Esophagus muscularis mucosa (tissue), 4 donors: ENCODE data around the gene NPLOC4. TPM values are rescaled to one million over a fixed set of nuclear protein-coding genes. Genes with fewer than 3 reads are reported as not detected.
A peak's percentile ranks its signal among the peaks of the same experiment; 100 is the strongest.

Source experiments
- DNase-seq: peaks from one replicate; pipeline ENCODE4 v3.0.0-alpha.2; 2017; ENCODE audit errors: extremely low spot score
- H3K27ac ChIP-seq, 4 donors: fragments of 200-600 bp; sonication (generic); replicated peaks in 1 of 4; 1 replicate in 3 of 4; 2 replicates in 1 of 4; pipeline ENCODE4 v1.5.1; 2016 to 2019; ENCODE audit warnings: mild to moderate bottlenecking in 1 of 4
- H3K27me3 ChIP-seq, 4 donors: fragments of 200-600 bp; sonication (generic); one replicate each; pipeline versions ENCODE4 v1.5.1 to v1.6.0; 2016 to 2019
- H3K36me3 ChIP-seq, 4 donors: fragments of 200-600 bp; sonication (generic); one replicate each; pipeline ENCODE4 v1.5.1; 2016 to 2019
- H3K4me1 ChIP-seq, 4 donors: fragments of 200-600 bp; sonication (generic); one replicate each; pipeline ENCODE4 v1.5.1; 2016 to 2019
- H3K4me3 ChIP-seq, 4 donors: fragments of 200-600 bp; sonication (generic); 1 replicate in 2 of 4; 2 replicates in 2 of 4; pipeline ENCODE4 v1.5.1; 2016 to 2019; ENCODE audit warnings: mild to moderate bottlenecking in 4 of 4, moderate library complexity in 1 of 4
- H3K9me3 ChIP-seq, 4 donors: fragments of 200-600 bp; sonication (generic); 1 replicate in 3 of 4; 2 replicates in 1 of 4; pipeline ENCODE4 v1.5.1; 2016 to 2019
- CTCF ChIP-seq, 3 experiments: fragments of 200-600 bp in 2 of 3; fragments of 450-650 bp in 1 of 3; sonication (generic) in 2 of 3; IDR thresholded peaks; one replicate each; pipeline ENCODE4 v1.5.1; 2017 to 2019; ENCODE audit warnings: antibody characterized with exemption in 3 of 3, mild to moderate bottlenecking in 2 of 3, moderate library complexity in 1 of 3
- EP300 ChIP-seq: sonication (generic); formaldehyde crosslinking; IDR thresholded peaks from one replicate; pipeline ENCODE4 v1.6.1; 2017; ENCODE audit warnings: antibody characterized with exemption
- POLR2A ChIP-seq: fragments of 450-650 bp; IDR thresholded peaks from one replicate; pipeline ENCODE4 v1.6.1; 2017; ENCODE audit warnings: antibody characterized with exemption, moderate library complexity, mild to moderate bottlenecking, low read depth
- POLR2AphosphoS5 ChIP-seq, 2 donors: sonication (generic); formaldehyde crosslinking; IDR thresholded peaks; one replicate each; pipeline ENCODE4 v1.6.1; 2017; ENCODE audit warnings: antibody characterized with exemption in 2 of 2
- WGBS: methylation state at CpG from one replicate; pipeline ENCODE4 v1.1.5; 2018; 5-methylcytosine and 5-hydroxymethylcytosine counted together
- intact Hi-C: fragments of 100-400 bp; cut with DNase I; formaldehyde crosslinking; loops from one replicate; pipeline ENCODE4 v1.15.1; 2023
- total RNA-seq, 4 donors: library from RNA; depleted of rRNA; stranded (reverse); fragments of >200 nt; gene quantifications; one replicate each; pipeline versions ENCODE4 v1.1.0 to v1.2.1, GENCODE V29; 2016

NPLOC4 gene
- total RNA-seq, 4 donors from 2014 or later, result 58.1 to 86.6 (median 65.7) TPM

- 93% methylated on average over 16 of the region's 16 CpGs for WGBS
- peaks cover 58 to 97% (median 87%) of the 10 kb centered on the region in 4 donors for H3K36me3 ChIP-seq
- TF ChIP-seq CTCF (IDR thresholded peaks at IDR 0.05), result no peak
- no peak for TF ChIP-seq POLR2AphosphoS5 (IDR thresholded peaks at IDR 0.05)
- no peak for TF ChIP-seq EP300
- TF ChIP-seq POLR2A, result no peak
These were observed 71.7 kb downstream of the NPLOC4 start for GRCh38 chr17:81565231-81565630.

GRCh38 chr17:81564778-81565177, 72.1 kb downstream of the NPLOC4 start:
- H3K4me3 ChIP-seq, result no peak overlapping the region
- H3K36me3 ChIP-seq, result peaks cover 56 to 97% (median 87%) of the 10 kb centered on the region in 4 donors
- no peaks in the 10 kb centered on the region for H3K9me3 ChIP-seq
- no peaks in the 10 kb centered on the region for H3K27me3 ChIP-seq
- peaks cover 22 to 37% (median 34%) of the 10 kb centered on the region in 4 donors for H3K4me1 ChIP-seq
- WGBS, result 84% methylated on average over 10 of the region's 17 CpGs
- H3K27ac ChIP-seq, result peak overlapping the region in 2 of 4 donors; percentile 12 to 86
- intact Hi-C loops, result no loop called here
- TF ChIP-seq POLR2AphosphoS5 (IDR thresholded peaks at IDR 0.05) (no peak), EP300 (no peak), POLR2A (no peak), CTCF (IDR thresholded peaks at IDR 0.05) (no peak)
- DNase-seq, result no peak

More at GRCh38 chr17:81565231-81565630, 71.7 kb downstream of the NPLOC4 start:
- Histone ChIP-seq H3K4me3 (no peak overlapping the region), H3K9me3 (no peaks in the 10 kb centered on the region), H3K27ac (peak overlapping the region; percentile 66 to 86 (median 74)), H3K4me1 (peaks cover 22 to 37% (median 34%) of the 10 kb centered on the region in 4 donors), H3K27me3 (no peaks in the 10 kb centered on the region)
- no peak for DNase-seq
- intact Hi-C loops, result no loop called here

- TF ChIP-seq POLR2A, result no peak
- TF ChIP-seq CTCF (IDR thresholded peaks at IDR 0.05), result no peak
- TF ChIP-seq POLR2AphosphoS5 (IDR thresholded peaks at IDR 0.05), result no peak
- no peak for TF ChIP-seq EP300
- no peak for DNase-seq
- intact Hi-C loops, result no loop called here
- Histone ChIP-seq H3K4me3 (no peak overlapping the region), H3K27ac (peak overlapping the region in 2 of 4 donors; percentile 12 to 86), H3K27me3 (no peaks in the 10 kb centered on the region), H3K4me1 (peaks cover 26 to 37% (median 34%) of the 10 kb centered on the region in 4 donors), H3K9me3 (no peaks in the 10 kb centered on the region), H3K36me3 (peaks cover 54 to 96% (median 87%) of the 10 kb centered on the region in 4 donors)
- WGBS, result 80% methylated on average over 10 of the region's 10 CpGs
These were observed 72.9 kb downstream of the NPLOC4 start for GRCh38 chr17:81563861-81564586.

- no peaks in the 10 kb centered on the region for H3K9me3 ChIP-seq
- peaks cover 10 to 19% (median 15%) of the 10 kb centered on the region in 4 donors for H3K4me1 ChIP-seq
- 74% methylated on average over 4 of the region's 4 CpGs for WGBS
- intact Hi-C loops, result no loop called here
- H3K4me3 ChIP-seq, result no peak overlapping the region
- H3K27ac ChIP-seq, result no peak overlapping the region
- no peaks in the 10 kb centered on the region for H3K27me3 ChIP-seq
- H3K36me3 ChIP-seq, result peaks cover 68 to 100% (median 96%) of the 10 kb centered on the region in 4 donors
- DNase-seq, result no peak
- no peak for TF ChIP-seq POLR2A
- no peak for TF ChIP-seq POLR2AphosphoS5 (IDR thresholded peaks at IDR 0.05)
- TF ChIP-seq CTCF (IDR thresholded peaks at IDR 0.05), result no peak
- TF ChIP-seq EP300, result no peak
These were observed 75.4 kb downstream of the NPLOC4 start for GRCh38 chr17:81561494-81561885.
